Panc1 (cell line): Measurements from ENCODE around the gene ADARB1. TPM values are rescaled to one million over a fixed set of nuclear protein-coding genes. Genes with fewer than 3 reads are reported as not detected.

Experiments
- ATAC-seq: fragments of 200-7000 bp; cut with Tn5 transposase; 2 replicates; pipeline ENCODE4 v1.9.1; 2020; ENCODE audit warnings: mild to moderate bottlenecking, moderate library complexity
- BruUV-seq: library from RNA; stranded (reverse); fragments of 400-500 nt; replicated peaks from 2 replicates; lab custom pipeline; 2021; lab: Mats Ljungman, UMichigan
- CTCF ChIA-PET: fragments of 300-600 bp; sonication (Branson Sonifier 250); formaldehyde crosslinking; loops from one replicate; lab custom pipeline; 2022; ENCODE audit warnings: antibody characterized with exemption; lab: Charles Lee
- POLR2A ChIA-PET: fragments of 300-600 bp; sonication (Branson Sonifier 250); formaldehyde crosslinking; loops from one replicate; lab custom pipeline; 2022; ENCODE audit warnings: antibody characterized with exemption; lab: Charles Lee
- DNase-seq: peaks from one replicate; pipeline ENCODE4 v3.0.0-alpha.2; 2010; ENCODE audit warnings: low read depth, low spot score
- H3K27ac ChIP-seq: 2 replicates; pipeline ENCODE4 v1.5.1; 2011; ENCODE audit warnings: mild to moderate bottlenecking, low read length, inconsistent platforms
- H3K27me3 ChIP-seq: fragments of 200-500 bp; sonication (Bioruptor generic); 2 replicates; pipeline ENCODE4 v1.6.0; 2014; ENCODE audit warnings: low read length, inconsistent platforms; ENCODE audit not compliant: control insufficient read depth, insufficient read depth
- H3K36me3 ChIP-seq: fragments of 200-500 bp; sonication (Bioruptor generic); 2 replicates; pipeline ENCODE4 v1.5.1; 2014; ENCODE audit warnings: inconsistent platforms, mild to moderate bottlenecking, low read length, moderate library complexity; ENCODE audit not compliant: control insufficient read depth, insufficient read depth
- H3K4me1 ChIP-seq: 2 replicates; pipeline ENCODE4 v1.5.1; 2011; ENCODE audit warnings: inconsistent platforms, mild to moderate bottlenecking, low read length, moderate library complexity; ENCODE audit not compliant: control insufficient read depth, insufficient read depth
- H3K4me3 ChIP-seq, 2 experiments: 2 replicates each; pipeline ENCODE4 v1.5.1; 2011 to 2012; ENCODE audit warnings: low read depth in 2 of 2, low read length in 2 of 2, mild to moderate bottlenecking in 2 of 2, inconsistent platforms in 1 of 2, moderate library complexity in 1 of 2
- H3K9me3 ChIP-seq: fragments of 200-500 bp; sonication (Bioruptor generic); 2 replicates; pipeline ENCODE4 v1.5.1; 2014; ENCODE audit warnings: low read depth, mild to moderate bottlenecking, inconsistent platforms, low read length, moderate library complexity; ENCODE audit not compliant: control insufficient read depth, insufficient read depth
- POLR2AphosphoS5 ChIP-seq: IDR thresholded peaks from 2 replicates; pipeline ENCODE4 v1.6.1; 2012; ENCODE audit warnings: mild to moderate bottlenecking, low read depth, low read length, moderate library complexity
- REST ChIP-seq, 2 experiments: IDR thresholded peaks; 2 replicates each; pipeline ENCODE4 v1.6.1; 2011 to 2012; ENCODE audit warnings: low read depth in 2 of 2, control low read depth in 1 of 2, low read length in 1 of 2, mild to moderate bottlenecking in 1 of 2, moderate library complexity in 1 of 2; ENCODE audit not compliant: insufficient read depth in 1 of 2
- SIN3A ChIP-seq: IDR thresholded peaks from 2 replicates; pipeline ENCODE4 v1.6.1; 2012; ENCODE audit warnings: low read depth, mild to moderate bottlenecking, low read length, moderate library complexity, borderline replicate concordance; ENCODE audit not compliant: insufficient read depth
- TCF7L2 ChIP-seq: IDR thresholded peaks from 2 replicates; pipeline ENCODE4 v1.6.1; 2011; ENCODE audit warnings: mild to moderate bottlenecking, low read depth, low read length, inconsistent platforms
- in situ Hi-C: cut with HindIII; loops from 2 replicates; pipeline ENCODE4 v1.10.0; 2016; ENCODE audit warnings: low sequenced_read_pairs, low pct_unique_long_range_greater_than_20kb
- intact Hi-C: fragments of 100-400 bp; cut with micrococcal nuclease; formaldehyde crosslinking; loops from one replicate; pipeline ENCODE4 v1.10.0; 2022; ENCODE audit not compliant: unreplicated experiment
- total RNA-seq: library from RNA; stranded (reverse); gene quantifications from one replicate; pipeline ENCODE4 v1.2.1, GENCODE V29; 2021; ENCODE audit not compliant: unreplicated experiment
- TF ChIP-seq, protein P1 (sequence below): fragments of 450-650 bp; IDR thresholded peaks from 2 replicates; pipeline ENCODE4 v1.5.1; 2017; ENCODE audit warnings: mild to moderate bottlenecking

ADARB1 gene
- total RNA-seq, 1 experiment from 2014 or later = 15.0 TPM

GRCh38 chr21:45081636-45082035, 7.3 kb downstream of the ADARB1 start:
- intact Hi-C loops = no loop called here
- Histone ChIP-seq H3K4me3 (no peak overlapping the region), H3K9me3 (no peaks in the 10 kb centered on the region), H3K36me3 (no peaks in the 10 kb centered on the region), H3K27ac (no peak overlapping the region), H3K4me1 (no peaks in the 10 kb centered on the region; the same call in 1 of the 2 replicates), H3K27me3 (no peaks in the 10 kb centered on the region)
- in situ Hi-C loops = no loop called here
- ChIA-PET POLR2A (no interaction called here), CTCF (no interaction called here)
- TF ChIP-seq POLR2AphosphoS5 = no peak
- no peak for TF ChIP-seq SIN3A
- TF ChIP-seq REST (IDR thresholded peaks at IDR 0.05; ENCODE audit: insufficient read depth in 1 of 2, low read depth in 2 of 2, low read length in 1 of 2) = no peak
- TF ChIP-seq, protein P1, sequence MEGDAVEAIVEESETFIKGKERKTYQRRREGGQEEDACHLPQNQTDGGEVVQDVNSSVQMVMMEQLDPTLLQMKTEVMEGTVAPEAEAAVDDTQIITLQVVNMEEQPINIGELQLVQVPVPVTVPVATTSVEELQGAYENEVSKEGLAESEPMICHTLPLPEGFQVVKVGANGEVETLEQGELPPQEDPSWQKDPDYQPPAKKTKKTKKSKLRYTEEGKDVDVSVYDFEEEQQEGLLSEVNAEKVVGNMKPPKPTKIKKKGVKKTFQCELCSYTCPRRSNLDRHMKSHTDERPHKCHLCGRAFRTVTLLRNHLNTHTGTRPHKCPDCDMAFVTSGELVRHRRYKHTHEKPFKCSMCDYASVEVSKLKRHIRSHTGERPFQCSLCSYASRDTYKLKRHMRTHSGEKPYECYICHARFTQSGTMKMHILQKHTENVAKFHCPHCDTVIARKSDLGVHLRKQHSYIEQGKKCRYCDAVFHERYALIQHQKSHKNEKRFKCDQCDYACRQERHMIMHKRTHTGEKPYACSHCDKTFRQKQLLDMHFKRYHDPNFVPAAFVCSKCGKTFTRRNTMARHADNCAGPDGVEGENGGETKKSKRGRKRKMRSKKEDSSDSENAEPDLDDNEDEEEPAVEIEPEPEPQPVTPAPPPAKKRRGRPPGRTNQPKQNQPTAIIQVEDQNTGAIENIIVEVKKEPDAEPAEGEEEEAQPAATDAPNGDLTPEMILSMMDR = no peak
- no peak for TF ChIP-seq TCF7L2
- BruUV-seq = no TSS peak
- no peak for ATAC-seq
- no peak for DNase-seq

GRCh38 chr21:45082736-45083135, 8.4 kb downstream of the ADARB1 start:
- ATAC-seq = no peak
- ChIA-PET CTCF (no interaction called here), POLR2A (no interaction called here)
- H3K4me3 ChIP-seq = no peak overlapping the region
- intact Hi-C loops = no loop called here
- BruUV-seq = no TSS peak
- H3K27ac ChIP-seq = no peak overlapping the region
- H3K36me3 ChIP-seq = no peaks in the 10 kb centered on the region
- TF ChIP-seq, protein P1 = no peak
- no peak for TF ChIP-seq REST (IDR thresholded peaks at IDR 0.05; ENCODE audit: insufficient read depth in 1 of 2, low read depth in 2 of 2, low read length in 1 of 2)
- TF ChIP-seq TCF7L2 = no peak
- no peak for TF ChIP-seq POLR2AphosphoS5
- no peak for TF ChIP-seq SIN3A
- no peaks in the 10 kb centered on the region for H3K27me3 ChIP-seq
- DNase-seq = no peak
- no peaks in the 10 kb centered on the region for H3K9me3 ChIP-seq
- no peaks in the 10 kb centered on the region; the same call in 1 of the 2 replicates for H3K4me1 ChIP-seq
- in situ Hi-C loops = no loop called here
